ENCODE data around the gene PRPF39. TPM values are rescaled to one million over a fixed set of nuclear protein-coding genes. Genes with fewer than 3 reads are reported as not detected.
"Not testable (repeated sequence)": the region's sequence is repeated elsewhere in the genome, so short reads cannot be mapped to it uniquely, and the experiment has no call there.

Gene PRPF39
- total RNA-seq, 1 experiment from 2014 or later, result 27.1 TPM

DNA sequence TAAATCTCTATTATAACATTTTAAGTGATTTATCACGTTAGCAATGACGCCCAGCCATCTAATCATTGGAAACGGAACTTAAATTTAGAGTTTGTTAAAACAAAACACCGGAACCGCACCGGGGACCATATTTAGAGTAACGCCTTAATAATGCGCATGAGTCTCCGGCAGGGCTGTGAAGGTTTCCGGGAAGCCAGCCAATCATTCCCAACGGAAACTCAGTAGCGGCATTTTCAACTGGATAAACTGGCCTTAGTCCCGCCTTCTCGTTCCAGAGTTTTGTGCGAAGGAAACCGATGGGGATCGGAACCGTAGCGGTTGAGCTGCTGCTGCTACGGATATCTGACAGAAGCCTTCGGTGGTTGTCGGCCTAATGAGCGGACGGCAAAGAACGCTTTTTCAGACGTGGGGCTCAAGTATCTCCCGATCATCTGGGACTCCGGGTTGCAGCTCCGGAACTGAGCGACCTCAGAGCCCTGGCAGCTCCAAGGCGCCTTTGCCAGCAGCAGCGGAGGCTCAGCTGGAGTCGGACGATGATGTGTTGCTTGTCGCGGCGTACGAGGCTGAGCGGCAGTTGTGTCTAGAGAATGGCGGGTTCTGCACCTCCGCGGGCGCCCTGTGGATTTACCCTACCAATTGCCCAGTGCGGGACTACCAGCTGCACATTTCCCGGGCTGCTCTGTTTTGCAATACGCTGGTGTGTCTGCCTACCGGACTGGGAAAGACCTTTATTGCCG is 51.9 kb downstream of the PRPF39 start, which contains the start of gene FANCM:
Gene FANCM (plus strand): TSS at position 272 of the 737 bp plus-strand sequence. CDS start 102 bp downstream, at position 374.
- peak; percentile 98 for DNase-seq (ENCODE audit: extremely low read depth, low read depth)

DNA sequence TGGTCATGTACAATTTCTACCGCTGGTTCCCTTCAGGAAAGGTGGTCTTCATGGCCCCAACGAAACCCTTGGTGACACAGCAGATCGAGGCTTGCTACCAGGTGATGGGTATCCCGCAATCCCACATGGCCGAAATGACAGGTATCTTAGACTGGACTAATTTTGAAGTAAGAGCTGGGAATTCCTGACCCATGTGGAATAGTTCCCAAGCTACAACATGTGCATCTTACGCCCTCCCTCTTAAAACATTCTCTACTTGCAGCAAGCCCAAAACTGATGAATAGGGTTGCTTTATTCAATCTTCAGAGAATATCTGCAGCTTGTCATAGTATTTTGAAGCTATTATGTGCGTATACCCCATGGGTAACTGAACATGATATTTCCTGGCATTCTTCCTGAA is 52.5 kb downstream of the PRPF39 start:
- no peak for DNase-seq (ENCODE audit: extremely low read depth, low read depth)

DNA sequence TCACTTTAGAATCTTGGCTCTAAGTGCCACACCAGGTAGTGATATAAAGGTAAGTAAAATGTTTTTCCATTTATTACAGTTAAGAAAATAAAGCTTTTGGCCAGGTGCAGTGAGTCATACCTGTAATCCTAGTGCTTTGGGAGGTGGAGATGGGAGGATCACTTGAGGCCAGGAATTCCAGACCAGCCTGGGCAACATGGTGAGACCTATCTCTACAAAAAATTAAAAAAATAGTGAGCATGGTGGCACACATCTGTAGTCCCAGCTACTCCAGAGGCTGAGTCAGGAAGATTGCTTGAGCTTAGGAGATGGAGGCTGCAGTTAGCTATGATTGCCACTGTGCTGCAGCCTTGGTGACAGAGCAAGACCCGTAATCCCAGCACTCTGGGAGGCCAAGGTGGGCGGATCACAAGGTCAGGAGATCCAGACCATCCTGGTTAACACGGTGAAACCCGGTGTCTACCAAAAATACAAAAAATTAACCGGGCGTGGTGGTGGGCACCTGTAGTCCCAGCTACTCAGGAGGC is 56.8 kb downstream of the PRPF39 start:
- no peak for DNase-seq (ENCODE audit: extremely low read depth, low read depth)

DNA sequence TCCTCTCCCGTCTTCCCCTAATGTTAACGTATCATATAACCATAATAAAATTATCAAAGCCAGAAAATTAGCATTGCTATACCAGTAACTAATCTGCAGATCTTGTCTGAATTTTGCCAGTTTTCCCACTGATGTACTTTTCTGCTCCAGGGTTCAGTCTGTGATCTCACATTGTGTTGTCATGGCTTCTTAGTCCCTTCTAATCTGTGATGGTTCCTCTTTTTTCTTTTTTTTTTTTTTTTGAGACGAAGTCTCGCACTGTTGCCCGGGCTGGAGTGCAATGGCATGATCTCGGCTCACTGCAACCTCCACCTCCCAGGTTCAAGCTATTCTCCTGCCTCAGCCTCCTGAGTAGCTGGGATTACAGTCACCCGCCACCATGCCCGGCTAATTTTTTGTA is 58.2 kb downstream of the PRPF39 start:
- DNase-seq (ENCODE audit: extremely low read depth, low read depth), result not testable (repeated sequence)

DNA sequence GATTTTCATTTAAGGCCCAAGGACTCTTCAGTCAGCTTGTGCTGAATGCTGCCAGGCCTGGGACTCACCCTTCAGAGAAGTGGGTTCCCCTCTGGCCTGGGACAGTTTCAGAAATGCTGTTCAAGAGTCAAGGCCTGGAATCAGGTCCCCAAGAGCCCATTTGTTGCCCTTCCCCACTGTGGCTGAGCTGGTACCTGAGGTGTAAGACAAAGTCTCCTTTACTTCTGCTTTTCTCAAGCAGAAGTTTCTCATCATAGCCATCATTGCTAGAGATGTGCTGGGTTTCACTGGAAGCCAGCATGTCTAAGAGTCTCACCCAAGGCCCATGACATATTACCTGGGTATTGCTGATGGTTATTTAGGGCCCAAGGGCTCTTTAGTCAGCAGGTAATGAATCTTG is 60.7 kb downstream of the PRPF39 start:
- DNase-seq (ENCODE audit: extremely low read depth, low read depth), result no peak

DNA sequence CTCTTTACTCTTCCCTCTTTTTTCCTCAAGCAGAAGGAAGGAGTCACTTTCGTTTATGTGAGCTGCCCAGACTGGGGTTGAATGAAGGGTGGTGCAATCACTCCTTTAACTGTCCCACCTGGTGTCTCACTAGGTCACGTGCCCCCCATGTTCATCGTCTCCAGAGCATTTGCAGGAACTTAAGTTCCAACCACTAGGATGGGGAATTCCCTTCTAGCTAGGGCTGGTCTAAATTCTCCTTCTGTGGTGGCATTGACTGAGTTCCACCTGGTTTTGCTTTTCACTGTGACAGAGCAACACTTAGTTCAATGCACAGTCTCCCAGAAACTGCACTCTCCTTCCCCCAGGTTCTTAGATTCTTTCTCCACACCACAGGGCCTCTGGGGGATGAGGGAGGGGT is 61.3 kb downstream of the PRPF39 start:
- DNase-seq (ENCODE audit: extremely low read depth, low read depth), result no peak

DNA sequence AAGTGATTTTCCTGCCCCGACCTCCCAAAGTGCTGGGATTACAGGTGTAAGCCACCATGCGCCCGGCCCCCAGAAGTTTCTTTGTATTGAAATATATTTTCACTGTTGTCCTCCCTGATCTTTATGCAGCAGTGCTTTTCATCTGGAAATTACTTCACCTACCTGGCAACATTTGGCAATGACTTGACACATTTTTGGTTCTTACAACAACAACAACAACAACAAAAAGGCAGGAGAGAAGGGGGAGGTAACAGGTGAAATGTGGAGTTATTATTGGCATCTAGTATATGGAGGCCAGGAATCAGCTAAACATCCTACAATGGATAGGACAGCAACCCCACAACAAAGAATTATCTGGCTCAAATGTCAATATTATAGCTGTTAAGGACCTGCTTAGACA is 65.7 kb downstream of the PRPF39 start:
- no peak for DNase-seq (ENCODE audit: extremely low read depth, low read depth)

DNA sequence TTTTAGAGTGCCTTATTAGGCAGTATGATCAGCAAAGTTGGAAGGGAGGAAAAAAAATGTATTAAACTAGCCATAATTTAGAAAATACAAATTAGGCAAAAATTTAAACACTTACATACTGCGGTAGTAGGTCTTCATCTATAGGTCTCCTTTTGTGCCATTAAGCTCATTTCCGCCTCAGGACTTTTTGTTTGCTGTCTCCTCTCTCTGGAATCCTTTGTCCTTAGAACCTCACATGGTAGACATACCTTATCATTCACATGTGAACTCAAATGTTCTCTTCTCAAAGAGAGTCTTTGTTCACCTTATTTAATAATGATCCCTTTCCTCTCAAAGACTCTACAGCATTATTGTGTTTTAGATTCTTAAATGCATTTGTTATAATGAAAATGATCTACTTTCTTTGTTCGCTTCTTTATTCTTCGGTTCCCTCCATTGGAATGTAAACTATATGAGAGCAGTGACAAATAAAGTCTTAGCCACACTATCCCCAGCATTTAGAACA is 66.5 kb downstream of the PRPF39 start:
- DNase-seq (ENCODE audit: extremely low read depth, low read depth), result no peak

DNA sequence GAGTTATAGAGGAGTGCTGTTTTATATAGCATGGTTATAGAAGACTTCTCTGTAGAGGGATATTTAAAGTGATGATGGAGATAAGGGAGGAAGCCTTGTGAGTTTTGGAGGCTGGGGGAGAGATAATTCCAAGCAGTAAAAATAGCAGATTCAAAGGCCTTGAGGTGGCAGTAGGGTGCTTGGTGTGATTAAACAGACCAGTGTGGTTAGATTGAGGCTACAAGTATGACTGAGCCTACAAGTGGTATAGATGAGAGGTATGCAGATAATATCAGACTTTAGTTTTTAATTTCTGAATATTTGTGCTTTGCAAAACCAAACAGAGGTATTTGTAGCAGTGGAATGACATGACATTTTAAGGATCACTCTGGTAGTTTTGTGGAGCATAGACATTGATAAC is 72.2 kb downstream of the PRPF39 start:
- no peak for DNase-seq (ENCODE audit: extremely low read depth, low read depth)

Small RNA genes within 50 kb of the gene (small RNA-seq; reads per million reads assigned to genes)
- gene RF00151 (0.06 reads per million in 2 experiments), gene SNORD127 (199 to 2,152 reads per million in 2 experiments)

Other genes starting within 250 kb of the PRPF39 start
- 10.4 and 12.2 TPM in 2 replicates for gene KLHL28, start 122.2 kb upstream of the PRPF39 start, total RNA-seq (2014; rRNA removed; shearing (Covaris generic))
- gene TOGARAM1, start 121.9 kb upstream of the PRPF39 start, total RNA-seq (2014; rRNA removed; shearing (Covaris generic)), result 11.9 and 13.2 TPM in 2 replicates
- 116 and 131 TPM in 2 replicates for gene FKBP3, start 50.4 kb downstream of the PRPF39 start, total RNA-seq (2014; rRNA removed; shearing (Covaris generic))
- 7.2 TPM in 2 replicates for gene FANCM, start 51.8 kb downstream of the PRPF39 start, total RNA-seq (2014; rRNA removed; shearing (Covaris generic))
- gene MIS18BP1, start 169.1 kb downstream of the PRPF39 start, total RNA-seq (2014; rRNA removed; shearing (Covaris generic)), result 35.8 and 46.8 TPM in 2 replicates